Activated CD8-positive, alpha-beta memory T cell treated with anti-CD3 and anti-CD28 coated beads for 4 hours (primary cell): ENCODE measurements around the gene PRSS1.
"Not testable (repeated sequence)": the region's sequence is repeated elsewhere in the genome, so short reads cannot be mapped to it uniquely, and the experiment has no call there.

ENCODE experiments used
- DNase-seq, 2 donors: peaks; one replicate each; pipeline ENCODE4 v3.0.0-alpha.2; 2020; ENCODE audit warnings: low read depth in 2 of 2

The PRSS1 gene

GRCh38 chr7:142773230-142773629, 24.0 kb downstream of the PRSS1 start:
- no peak for DNase-seq

DNA sequence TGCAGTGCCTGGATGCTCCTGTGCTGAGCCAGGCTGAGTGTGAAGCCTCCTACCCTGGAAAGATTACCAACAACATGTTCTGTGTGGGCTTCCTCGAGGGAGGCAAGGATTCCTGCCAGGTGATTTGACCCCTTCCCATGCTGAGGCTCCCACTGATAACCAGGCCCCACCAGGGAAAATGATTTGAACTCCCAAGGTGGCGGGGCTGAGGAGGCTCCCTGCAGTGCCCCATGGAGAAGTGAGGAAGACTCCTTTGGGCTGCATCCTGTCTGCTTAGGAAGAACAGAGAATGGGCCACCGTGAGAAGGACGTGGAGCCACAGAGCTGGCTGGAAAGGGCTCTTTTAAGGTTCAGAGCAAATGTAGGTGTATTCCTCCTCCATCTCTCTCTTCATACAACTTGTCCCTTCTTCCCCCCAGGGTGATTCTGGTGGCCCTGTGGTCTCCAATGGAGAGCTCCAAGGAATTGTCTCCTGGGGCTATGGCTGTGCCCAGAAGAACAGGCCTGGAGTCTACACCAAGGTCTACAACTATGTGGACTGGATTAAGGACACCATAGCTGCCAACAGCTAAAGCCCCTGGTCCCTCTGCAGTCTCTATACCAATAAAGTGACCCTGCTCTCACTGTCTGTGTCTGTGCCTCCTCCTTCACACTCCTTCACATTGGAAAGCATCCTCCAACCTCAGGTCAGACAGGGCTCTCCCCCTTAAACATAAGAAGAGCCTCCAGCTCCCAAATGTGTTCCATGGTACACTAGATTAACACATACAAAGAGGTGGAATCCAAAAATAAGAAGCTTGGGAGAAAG, 24.9 kb downstream of the PRSS1 start:
- no peak for DNase-seq

- DNase-seq: no peak
Observed at GRCh38 chr7:142774826-142775225, 25.6 kb downstream of the PRSS1 start.

DNA sequence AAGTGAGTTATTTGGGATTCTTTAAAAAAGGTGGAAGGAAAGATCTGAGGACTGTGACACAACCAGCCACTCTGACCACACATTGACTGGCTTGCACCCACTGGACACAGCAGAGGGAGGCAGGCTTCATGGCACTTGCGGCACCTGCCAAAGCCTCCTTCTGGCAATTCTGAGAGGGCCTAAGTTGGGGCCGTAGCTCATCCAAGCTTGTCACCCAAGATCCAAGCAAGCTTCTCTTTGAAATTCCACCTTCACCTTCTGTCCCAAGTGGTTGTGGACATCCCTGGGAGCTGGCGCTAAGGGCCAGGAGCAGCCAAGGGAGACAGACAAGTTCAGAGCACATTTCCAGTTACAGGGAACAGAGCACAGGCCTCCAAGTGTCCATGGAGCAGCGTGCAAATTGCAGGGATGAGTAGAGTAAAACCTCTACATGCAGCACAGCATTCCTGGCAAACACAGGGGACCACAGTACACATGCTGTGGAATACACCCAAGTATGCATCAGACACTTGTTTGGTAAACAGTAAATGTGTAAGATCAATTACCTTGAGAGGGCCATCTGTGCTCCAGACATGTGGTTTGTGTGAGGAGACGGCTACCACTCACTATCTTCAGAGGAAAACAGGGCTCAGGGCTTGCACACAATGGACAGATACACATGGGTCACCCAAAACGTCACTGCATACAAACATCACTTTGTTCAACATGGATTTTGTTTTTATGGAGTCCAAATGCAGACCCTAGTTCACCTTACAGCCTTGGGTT, 26.3 kb downstream of the PRSS1 start:
- not testable (repeated sequence) for DNase-seq

GRCh38 chr7:142776206-142776844, 27.1 kb downstream of the PRSS1 start:
- no peak for DNase-seq

GRCh38 chr7:142776845-142777225, 27.6 kb downstream of the PRSS1 start:
- not testable (repeated sequence) for DNase-seq

- no peak for DNase-seq
Observed at GRCh38 chr7:142777318-142777717, 28.0 kb downstream of the PRSS1 start.

DNA sequence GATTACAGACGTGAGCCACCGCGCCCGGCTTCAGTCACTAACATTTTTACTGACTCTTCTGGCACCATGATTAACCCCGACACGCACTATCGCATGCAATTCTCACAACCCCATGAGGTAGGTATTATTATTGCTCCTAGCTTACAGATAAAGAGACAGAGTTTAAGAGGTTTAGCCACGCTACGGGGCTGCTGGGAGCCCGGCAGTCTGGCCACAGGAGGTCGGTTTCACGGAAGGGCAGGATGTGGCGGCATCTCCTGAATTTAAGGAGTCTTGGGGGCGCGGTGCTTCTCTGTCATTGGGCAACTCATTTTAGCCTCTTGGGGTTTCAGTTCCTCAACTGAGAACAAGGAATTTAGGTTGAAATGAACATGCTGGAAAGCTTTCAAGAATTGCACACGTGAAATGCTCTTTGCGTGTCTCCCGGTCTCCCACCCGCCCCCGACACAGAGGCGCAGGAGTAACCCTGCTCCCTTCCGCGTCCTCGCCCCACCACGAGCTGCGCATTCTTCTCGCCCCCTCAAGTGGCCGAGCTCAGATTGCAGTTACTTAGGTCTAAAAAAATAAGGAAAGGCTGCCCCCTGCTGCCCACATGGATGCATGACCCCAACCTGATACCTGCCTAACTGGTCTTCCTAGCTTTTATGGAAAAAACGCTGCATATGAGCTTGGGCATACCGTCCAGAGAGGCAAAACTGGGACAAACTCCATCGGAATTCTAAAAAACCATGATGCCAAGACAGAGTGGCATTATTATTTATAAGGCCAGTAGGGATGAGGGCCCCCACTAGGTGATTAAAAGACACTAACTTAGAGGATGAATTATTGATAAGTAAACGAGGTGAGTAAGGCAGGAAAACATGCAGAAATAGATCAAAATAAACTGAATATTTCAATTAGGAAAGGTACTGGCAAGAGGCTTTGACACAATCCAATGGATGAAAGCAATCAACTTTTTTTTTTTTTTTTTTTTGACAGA, 33.9 kb downstream of the PRSS1 start:
- DNase-seq: peak; percentile 59 to 60

GRCh38 chr7:142784096-142784495, 34.8 kb downstream of the PRSS1 start:
- DNase-seq: no peak

- DNase-seq: no peak
Observed at GRCh38 chr7:142784716-142785115, 35.4 kb downstream of the PRSS1 start.

- peak in 1 of 2 donors; percentile 69 for DNase-seq
Observed at GRCh38 chr7:142785841-142786250, 36.6 kb downstream of the PRSS1 start.

GRCh38 chr7:142787034-142787768, 37.9 kb downstream of the PRSS1 start:
- no peak for DNase-seq

GRCh38 chr7:142787783-142788182, 38.5 kb downstream of the PRSS1 start:
- DNase-seq: no peak

- no peak for DNase-seq
Observed at GRCh38 chr7:142788303-142789289, 39.3 kb downstream of the PRSS1 start.

- no peak for DNase-seq
Observed at GRCh38 chr7:142789441-142789840, 40.2 kb downstream of the PRSS1 start.

DNA sequence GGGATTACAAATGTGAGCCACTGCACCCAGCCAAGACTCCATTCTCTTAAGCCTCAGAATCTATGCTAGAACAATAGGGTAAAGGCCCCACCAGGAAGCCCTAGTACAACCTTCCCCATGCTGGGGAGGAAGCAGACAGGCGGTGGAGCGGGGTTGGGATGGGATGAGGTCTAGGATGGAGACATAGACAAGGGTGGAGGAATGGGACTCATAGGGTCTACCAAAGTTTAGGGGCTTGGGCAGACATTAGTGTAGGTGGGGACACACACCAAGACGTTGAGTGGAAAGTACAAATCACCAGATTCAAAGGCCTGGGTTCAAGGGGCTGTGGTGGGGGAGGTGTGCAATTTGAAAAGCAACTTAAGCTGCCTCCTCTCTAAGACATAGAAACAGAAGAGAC, 40.8 kb downstream of the PRSS1 start:
- DNase-seq: no peak

GRCh38 chr7:142790555-142790954, 41.3 kb downstream of the PRSS1 start:
- DNase-seq: no peak

GRCh38 chr7:142791502-142791901, 42.2 kb downstream of the PRSS1 start:
- DNase-seq: no peak

DNA sequence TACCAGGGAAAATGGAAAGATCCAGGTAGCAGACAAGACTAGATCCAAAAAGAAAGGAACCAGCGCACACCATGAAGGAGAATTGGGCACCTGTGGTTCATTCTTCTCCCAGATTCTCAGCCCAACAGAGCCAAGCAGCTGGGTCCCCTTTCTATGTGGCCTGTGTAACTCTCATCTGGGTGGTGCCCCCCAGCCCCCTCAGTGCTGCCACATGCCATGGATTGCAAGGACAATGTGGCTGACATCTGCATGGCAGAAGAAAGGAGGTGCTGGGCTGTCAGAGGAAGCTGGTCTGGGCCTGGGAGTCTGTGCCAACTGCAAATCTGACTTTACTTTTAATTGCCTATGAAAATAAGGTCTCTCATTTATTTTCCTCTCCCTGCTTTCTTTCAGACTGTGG, 42.9 kb downstream of the PRSS1 start:
- DNase-seq: no peak
